GM06990 (cell line): ENCODE results near the gene TC2N.

ENCODE experiments used
- DNase-seq: peaks from one replicate; pipeline ENCODE4 v3.0.0-alpha.2; 2011; ENCODE audit not compliant: insufficient read length; ENCODE audit errors: extremely low read depth
- H3K27me3 ChIP-seq: replicated peaks from 2 replicates; pipeline ENCODE4 v1.6.0; 2011; ENCODE audit warnings: low read length; ENCODE audit not compliant: control insufficient read depth, insufficient read depth
- H3K36me3 ChIP-seq: 2 replicates; pipeline ENCODE4 v1.5.1; 2011; ENCODE audit warnings: low read length; ENCODE audit not compliant: control insufficient read depth, insufficient read depth
- H3K4me3 ChIP-seq: replicated peaks from 2 replicates; pipeline ENCODE4 v1.5.1; 2011; ENCODE audit warnings: low read depth, mild to moderate bottlenecking, control low read depth, low read length
- TF ChIP-seq, protein P1 (sequence below): IDR thresholded peaks from 2 replicates; pipeline ENCODE4 v1.5.1; 2011; ENCODE audit warnings: low read length, control low read depth, mild to moderate bottlenecking, inconsistent platforms; ENCODE audit not compliant: insufficient read depth, poor library complexity, severe bottlenecking

Gene TC2N

DNA sequence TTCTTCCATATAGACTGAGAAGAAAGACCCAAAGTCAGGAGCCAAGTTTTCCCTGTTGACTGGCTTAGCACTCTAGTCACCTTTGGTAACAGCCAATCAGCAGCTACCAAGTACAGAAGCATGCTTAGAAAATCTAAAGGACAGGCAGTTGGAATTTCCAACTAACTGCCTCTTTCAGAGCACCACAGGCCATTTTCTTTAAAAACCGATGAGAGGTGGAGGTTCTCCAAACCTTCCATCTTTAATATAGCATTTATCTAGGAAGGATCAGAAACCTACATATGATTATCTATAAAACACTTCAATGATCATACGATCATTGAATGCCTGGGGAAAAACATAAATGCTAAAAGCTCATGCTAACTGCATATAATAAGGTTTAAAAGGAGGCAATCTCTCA lies 135.3 kb downstream of the TC2N start, which contains the start of gene CATSPERB:
CATSPERB (minus strand) TSS at position 101 of the 400 bp plus-strand sequence. CDS start 2,607 bp downstream, outside the sequence.
- no peak within 1 kb of the TSS for H3K4me3 ChIP-seq
- no peak for DNase-seq
- no peaks in the 10 kb centered on the region for H3K36me3 ChIP-seq
- no peaks in the 10 kb centered on the region; the same call in 1 of the 2 replicates for H3K27me3 ChIP-seq
- TF ChIP-seq, protein P1, sequence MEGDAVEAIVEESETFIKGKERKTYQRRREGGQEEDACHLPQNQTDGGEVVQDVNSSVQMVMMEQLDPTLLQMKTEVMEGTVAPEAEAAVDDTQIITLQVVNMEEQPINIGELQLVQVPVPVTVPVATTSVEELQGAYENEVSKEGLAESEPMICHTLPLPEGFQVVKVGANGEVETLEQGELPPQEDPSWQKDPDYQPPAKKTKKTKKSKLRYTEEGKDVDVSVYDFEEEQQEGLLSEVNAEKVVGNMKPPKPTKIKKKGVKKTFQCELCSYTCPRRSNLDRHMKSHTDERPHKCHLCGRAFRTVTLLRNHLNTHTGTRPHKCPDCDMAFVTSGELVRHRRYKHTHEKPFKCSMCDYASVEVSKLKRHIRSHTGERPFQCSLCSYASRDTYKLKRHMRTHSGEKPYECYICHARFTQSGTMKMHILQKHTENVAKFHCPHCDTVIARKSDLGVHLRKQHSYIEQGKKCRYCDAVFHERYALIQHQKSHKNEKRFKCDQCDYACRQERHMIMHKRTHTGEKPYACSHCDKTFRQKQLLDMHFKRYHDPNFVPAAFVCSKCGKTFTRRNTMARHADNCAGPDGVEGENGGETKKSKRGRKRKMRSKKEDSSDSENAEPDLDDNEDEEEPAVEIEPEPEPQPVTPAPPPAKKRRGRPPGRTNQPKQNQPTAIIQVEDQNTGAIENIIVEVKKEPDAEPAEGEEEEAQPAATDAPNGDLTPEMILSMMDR, result no peak

- no peak overlapping the region for H3K4me3 ChIP-seq
- H3K36me3 ChIP-seq, result no peaks in the 10 kb centered on the region
- H3K27me3 ChIP-seq, result no peaks in the 10 kb centered on the region; the same call in 1 of the 2 replicates
- TF ChIP-seq, protein P1, result no peak
- no peak for DNase-seq
These were observed 136.3 kb downstream of the TC2N start for GRCh38 chr14:91731018-91731417.

DNA sequence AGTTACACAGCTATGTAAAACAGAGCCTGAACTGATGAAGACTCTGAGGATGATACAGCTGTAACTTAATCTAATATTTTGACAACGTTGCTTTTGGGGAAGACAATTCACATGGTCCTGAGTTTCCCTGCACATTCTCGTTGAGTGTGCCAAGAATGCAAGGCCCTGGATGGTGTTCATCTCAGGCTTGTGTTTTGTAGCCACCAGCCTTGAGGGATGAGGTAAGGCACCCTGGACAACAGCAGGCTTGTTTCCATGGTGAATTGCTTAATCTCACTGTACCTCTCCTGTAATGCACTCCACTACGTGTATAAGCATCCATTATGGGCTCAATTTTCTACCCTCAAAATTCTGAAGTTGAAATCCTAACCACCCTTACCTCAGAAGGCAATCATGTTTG lies 137.6 kb downstream of the TC2N start:
- DNase-seq, result no peak
- TF ChIP-seq, protein P1, result no peak

More for the DNA sequence above, 137.6 kb downstream of the TC2N start:
- no peaks in the 10 kb centered on the region for H3K36me3 ChIP-seq
- no peak overlapping the region for H3K4me3 ChIP-seq
- H3K27me3 ChIP-seq, result no peaks in the 10 kb centered on the region; the same call in 1 of the 2 replicates
